Stimulated activated CD4-positive, alpha-beta T cell treated with anti-CD3 and anti-CD28 coated beads, Interleukin-2, amount 100 ng/mL, for 4 hours (primary cell): ENCODE data around the gene BASP1.
"Not testable (repeated sequence)": the region's sequence is repeated elsewhere in the genome, so short reads cannot be mapped to it uniquely, and the experiment has no call there.

Experiments
- DNase-seq: peaks from one replicate; pipeline ENCODE4 v3.0.0-alpha.2; 2020; ENCODE audit warnings: low read depth

The BASP1 gene

DNA sequence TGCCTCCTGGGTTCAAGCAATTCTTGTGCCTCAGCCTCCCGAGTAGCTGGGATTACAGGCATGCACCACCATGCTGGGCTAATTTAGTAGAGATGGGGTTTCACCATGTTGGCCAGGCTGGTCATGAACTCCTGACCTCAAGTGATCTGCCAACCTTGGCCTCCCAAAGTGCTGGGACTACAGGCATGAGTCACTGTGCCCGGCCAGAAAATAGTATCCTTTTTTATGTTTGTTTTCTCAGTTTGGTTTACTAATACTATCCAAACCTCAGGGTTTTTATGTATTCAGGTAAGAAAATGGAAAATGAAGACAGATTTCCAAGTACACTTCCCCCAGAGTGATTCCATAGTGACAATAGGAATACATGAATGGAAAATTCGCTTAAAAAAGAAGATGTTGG, 101.7 kb downstream of the BASP1 start:
- DNase-seq: not testable (repeated sequence)

DNA sequence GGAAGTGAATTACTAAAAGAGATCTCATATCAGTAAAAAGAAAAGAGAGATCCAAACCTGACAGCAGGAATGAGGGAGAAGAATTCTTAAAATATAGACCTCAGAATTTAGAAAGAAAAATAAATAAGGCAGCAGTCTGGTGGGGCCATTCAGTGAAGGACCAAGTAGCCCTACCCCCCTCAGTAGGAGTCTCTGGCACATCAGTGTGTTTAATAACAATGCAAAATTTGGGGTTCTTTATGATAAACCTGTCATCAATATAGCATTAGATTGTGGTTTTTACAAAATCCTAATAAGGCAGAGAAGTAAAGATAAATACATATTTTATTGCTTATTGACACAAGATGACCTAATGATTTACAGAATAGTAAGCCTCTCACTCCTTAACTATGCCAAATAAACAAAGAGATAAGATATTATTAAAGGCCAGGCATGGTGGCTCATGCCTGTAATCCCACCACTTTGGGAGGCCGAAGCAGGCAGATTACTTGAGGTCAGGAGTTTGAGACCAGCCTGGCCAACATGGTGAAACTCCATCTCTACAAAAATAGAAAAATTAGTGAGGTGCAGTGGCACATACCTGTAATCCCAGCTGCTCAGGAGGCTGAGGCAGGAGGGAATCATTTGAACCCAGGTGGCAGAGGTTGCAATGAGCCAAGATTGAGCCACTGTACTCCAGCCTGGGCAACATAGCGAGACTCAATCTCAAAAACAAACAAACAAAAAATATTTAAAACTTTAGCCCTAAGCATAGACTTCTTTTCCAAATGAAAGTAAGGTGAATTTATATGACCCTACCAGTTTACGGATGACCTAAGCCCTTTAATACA, 108.6 kb downstream of the BASP1 start:
- DNase-seq: no peak
